Measurements from ENCODE around the gene SHOX. TPM values are rescaled to one million over a fixed set of nuclear protein-coding genes. Genes with fewer than 3 reads are reported as not detected.

SHOX gene
- total RNA-seq, 2 donors from 2014 or later: not detected

GRCh38 chrX:682892-683291 lies 52.3 kb downstream of the SHOX start:
- Histone ChIP-seq H3K9ac (ENCODE audit: extremely low read depth, low read length, poor library complexity, severe bottlenecking) (no peak overlapping the region), H3K27me3 (ENCODE audit: control insufficient read depth, insufficient read depth, low read length, poor library complexity, severe bottlenecking) (no peaks in the 10 kb centered on the region), H3K27ac (ENCODE audit: low read depth, low read length) (no peak overlapping the region), H3K9me3 (ENCODE audit: control insufficient read depth, low read length) (no peaks in the 10 kb centered on the region), H3K36me3 (ENCODE audit: control insufficient read depth, insufficient read depth, low read length) (no peaks in the 10 kb centered on the region), H3K4me1 (ENCODE audit: control insufficient read depth, insufficient read depth, low read length) (no peaks in the 10 kb centered on the region), H3K4me3 (ENCODE audit: low read length) (no peak overlapping the region)
- Mint-ChIP-seq H3K27me3 (ENCODE audit: insufficient read depth) (peaks cover 24% of the 10 kb centered on the region), H3K36me3 (ENCODE audit: low read depth) (no peaks in the 10 kb centered on the region), H3K4me3 (no peak overlapping the region), H3K9me3 (peaks cover 3% of the 10 kb centered on the region), H3K4me1 (no peaks in the 10 kb centered on the region), H3K27ac (no peak overlapping the region)
- WGBS, 2 experiments (ENCODE audit: insufficient coverage in 1 of 2, insufficient read length in 1 of 2): 92 to 96% methylated on average over 8 of the region's 8 CpGs
- TF ChIP-seq, protein P1, sequence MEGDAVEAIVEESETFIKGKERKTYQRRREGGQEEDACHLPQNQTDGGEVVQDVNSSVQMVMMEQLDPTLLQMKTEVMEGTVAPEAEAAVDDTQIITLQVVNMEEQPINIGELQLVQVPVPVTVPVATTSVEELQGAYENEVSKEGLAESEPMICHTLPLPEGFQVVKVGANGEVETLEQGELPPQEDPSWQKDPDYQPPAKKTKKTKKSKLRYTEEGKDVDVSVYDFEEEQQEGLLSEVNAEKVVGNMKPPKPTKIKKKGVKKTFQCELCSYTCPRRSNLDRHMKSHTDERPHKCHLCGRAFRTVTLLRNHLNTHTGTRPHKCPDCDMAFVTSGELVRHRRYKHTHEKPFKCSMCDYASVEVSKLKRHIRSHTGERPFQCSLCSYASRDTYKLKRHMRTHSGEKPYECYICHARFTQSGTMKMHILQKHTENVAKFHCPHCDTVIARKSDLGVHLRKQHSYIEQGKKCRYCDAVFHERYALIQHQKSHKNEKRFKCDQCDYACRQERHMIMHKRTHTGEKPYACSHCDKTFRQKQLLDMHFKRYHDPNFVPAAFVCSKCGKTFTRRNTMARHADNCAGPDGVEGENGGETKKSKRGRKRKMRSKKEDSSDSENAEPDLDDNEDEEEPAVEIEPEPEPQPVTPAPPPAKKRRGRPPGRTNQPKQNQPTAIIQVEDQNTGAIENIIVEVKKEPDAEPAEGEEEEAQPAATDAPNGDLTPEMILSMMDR (conservative IDR thresholded peaks at IDR 0.05): no peak
- DNase-seq: no peak

DNA sequence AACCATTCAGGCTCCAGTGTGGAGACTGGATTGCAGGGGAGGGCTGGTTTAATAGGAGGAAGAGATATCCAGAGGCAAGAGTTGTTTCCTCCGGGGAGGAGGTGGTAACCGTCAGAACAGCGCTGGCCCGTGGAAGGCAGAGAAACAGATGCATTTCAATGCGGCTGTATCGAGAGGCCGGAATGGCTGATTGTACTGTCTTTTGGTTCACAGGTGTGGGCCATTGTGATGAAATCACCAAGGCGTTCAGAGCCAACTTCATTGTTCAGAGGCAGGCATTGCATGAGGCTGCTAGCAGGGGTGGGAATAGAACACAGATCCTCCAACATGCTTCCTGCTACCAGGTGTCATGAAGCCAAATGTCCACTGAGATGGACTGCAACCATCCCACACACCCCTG lies 53.0 kb downstream of the SHOX start:
- no peak overlapping the region for H3K27ac ChIP-seq (ENCODE audit: low read depth, low read length)
- H3K9me3 Mint-ChIP-seq: peaks cover 3% of the 10 kb centered on the region
- no peak overlapping the region for H3K4me3 Mint-ChIP-seq
- H3K4me1 Mint-ChIP-seq: no peaks in the 10 kb centered on the region
- no peaks in the 10 kb centered on the region for H3K9me3 ChIP-seq (ENCODE audit: control insufficient read depth, low read length)
- 68 to 72% methylated on average over 7 to 8 of the region's 8 CpGs for WGBS, 2 experiments (ENCODE audit: insufficient coverage in 1 of 2, insufficient read length in 1 of 2)
- no peak overlapping the region for H3K4me3 ChIP-seq (ENCODE audit: low read length)
- no peaks in the 10 kb centered on the region for H3K4me1 ChIP-seq (ENCODE audit: control insufficient read depth, insufficient read depth, low read length)
- TF ChIP-seq, protein P1 (conservative IDR thresholded peaks at IDR 0.05): no peak
- H3K36me3 Mint-ChIP-seq (ENCODE audit: low read depth): no peaks in the 10 kb centered on the region
- H3K27ac Mint-ChIP-seq: no peak overlapping the region
- H3K27me3 Mint-ChIP-seq (ENCODE audit: insufficient read depth): peaks cover 22% of the 10 kb centered on the region
- no peak overlapping the region for H3K9ac ChIP-seq (ENCODE audit: extremely low read depth, low read length, poor library complexity, severe bottlenecking)
- no peaks in the 10 kb centered on the region for H3K27me3 ChIP-seq (ENCODE audit: control insufficient read depth, insufficient read depth, low read length, poor library complexity, severe bottlenecking)
- no peaks in the 10 kb centered on the region for H3K36me3 ChIP-seq (ENCODE audit: control insufficient read depth, insufficient read depth, low read length)
- no peak for DNase-seq

GRCh38 chrX:685120-686032 lies 54.8 kb downstream of the SHOX start:
- Histone ChIP-seq H3K27me3 (ENCODE audit: control insufficient read depth, insufficient read depth, low read length, poor library complexity, severe bottlenecking) (no peaks in the 10 kb centered on the region), H3K9me3 (ENCODE audit: control insufficient read depth, low read length) (no peaks in the 10 kb centered on the region), H3K4me3 (ENCODE audit: low read length) (no peak overlapping the region), H3K4me1 (ENCODE audit: control insufficient read depth, insufficient read depth, low read length) (no peaks in the 10 kb centered on the region), H3K9ac (ENCODE audit: extremely low read depth, low read length, poor library complexity, severe bottlenecking) (no peak overlapping the region), H3K27ac (ENCODE audit: low read depth, low read length) (no peak overlapping the region), H3K36me3 (ENCODE audit: control insufficient read depth, insufficient read depth, low read length) (no peaks in the 10 kb centered on the region)
- Mint-ChIP-seq H3K4me3 (no peak overlapping the region), H3K36me3 (ENCODE audit: low read depth) (no peaks in the 10 kb centered on the region), H3K27ac (no peak overlapping the region), H3K9me3 (peaks cover 3% of the 10 kb centered on the region), H3K4me1 (no peaks in the 10 kb centered on the region), H3K27me3 (ENCODE audit: insufficient read depth) (peaks cover 15% of the 10 kb centered on the region)
- 88 to 89% methylated on average over 13 of the region's 13 CpGs for WGBS, 2 experiments (ENCODE audit: insufficient coverage in 1 of 2, insufficient read length in 1 of 2)
- DNase-seq: no peak
- TF ChIP-seq, protein P1 (conservative IDR thresholded peaks at IDR 0.05): no peak

All from endodermal cell (in vitro differentiated cells).